CD4-positive, alpha-beta T cell treated with Interleukin-2 at 100 ng/mL for 4 hours (primary cell): ENCODE results near the gene MED9.
A peak's percentile ranks its signal among the peaks of the same experiment; 100 is the strongest.

Experiments
- DNase-seq: peaks from one replicate; pipeline ENCODE4 v3.0.0-alpha.2; 2020; ENCODE audit warnings: low spot score

Gene MED9

DNA sequence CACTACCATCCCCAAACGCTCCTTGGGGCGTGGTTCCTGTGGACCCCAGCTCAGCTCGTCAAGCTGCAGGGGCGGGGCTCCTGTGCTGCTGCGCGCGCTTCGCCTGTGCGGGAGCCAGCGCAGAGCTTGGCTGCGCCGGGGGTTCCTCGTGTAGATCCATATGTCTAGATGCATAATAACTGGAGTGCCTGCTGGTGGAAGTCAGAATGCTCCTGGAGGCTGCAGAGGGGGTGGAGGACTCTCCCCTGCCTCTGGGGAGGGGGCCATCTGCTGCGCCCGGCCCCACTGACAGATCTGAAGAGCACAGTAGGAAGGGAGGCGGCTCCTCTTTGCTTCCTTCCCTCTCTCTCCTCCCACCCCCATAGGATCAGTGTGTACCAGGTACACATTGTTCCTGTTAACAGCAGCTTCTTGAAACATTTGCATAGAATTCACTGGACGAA lies 14.8 kb downstream of the MED9 start:
- DNase-seq, result no peak

DNA sequence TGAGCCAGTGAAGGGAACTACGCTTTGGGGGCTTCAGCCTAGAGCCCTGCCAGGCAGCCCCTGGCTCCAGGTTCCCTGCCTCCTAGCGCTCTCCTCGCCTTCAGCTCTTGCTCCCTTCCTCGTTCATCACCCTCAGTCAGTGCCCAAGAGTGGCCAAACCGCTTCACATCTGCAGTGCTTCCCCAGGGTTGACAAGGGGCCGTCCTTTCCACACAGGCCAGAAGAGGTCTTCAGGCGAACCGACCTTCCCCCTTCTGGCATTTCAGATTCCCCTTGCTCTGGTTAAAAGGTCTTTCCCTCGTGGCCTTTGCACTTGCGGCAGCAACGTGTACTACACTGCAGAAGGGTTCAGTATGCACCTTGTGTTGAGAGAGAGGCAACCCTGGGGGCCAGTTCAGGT lies 15.3 kb downstream of the MED9 start:
- DNase-seq, result no peak

DNA sequence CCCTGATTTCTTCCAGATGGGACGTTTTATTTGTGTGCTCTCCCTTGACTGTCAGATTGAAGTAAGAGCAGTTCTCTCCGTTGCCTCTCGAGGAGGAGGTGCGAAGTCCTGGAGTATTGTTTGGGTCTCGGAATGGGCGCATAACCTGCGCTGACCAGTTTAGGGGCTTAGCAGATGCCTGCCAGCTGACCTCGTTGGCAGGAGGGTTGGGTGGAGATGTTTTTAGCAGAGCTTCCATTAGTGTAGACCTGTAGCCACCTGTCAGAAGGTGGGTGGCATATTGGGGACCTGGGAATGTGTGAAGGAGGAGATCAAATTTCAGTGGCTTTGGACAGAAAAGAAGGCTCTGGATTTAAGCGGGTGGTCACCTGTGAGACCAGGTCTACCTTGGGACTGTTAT lies 15.8 kb downstream of the MED9 start:
- no peak for DNase-seq

DNA sequence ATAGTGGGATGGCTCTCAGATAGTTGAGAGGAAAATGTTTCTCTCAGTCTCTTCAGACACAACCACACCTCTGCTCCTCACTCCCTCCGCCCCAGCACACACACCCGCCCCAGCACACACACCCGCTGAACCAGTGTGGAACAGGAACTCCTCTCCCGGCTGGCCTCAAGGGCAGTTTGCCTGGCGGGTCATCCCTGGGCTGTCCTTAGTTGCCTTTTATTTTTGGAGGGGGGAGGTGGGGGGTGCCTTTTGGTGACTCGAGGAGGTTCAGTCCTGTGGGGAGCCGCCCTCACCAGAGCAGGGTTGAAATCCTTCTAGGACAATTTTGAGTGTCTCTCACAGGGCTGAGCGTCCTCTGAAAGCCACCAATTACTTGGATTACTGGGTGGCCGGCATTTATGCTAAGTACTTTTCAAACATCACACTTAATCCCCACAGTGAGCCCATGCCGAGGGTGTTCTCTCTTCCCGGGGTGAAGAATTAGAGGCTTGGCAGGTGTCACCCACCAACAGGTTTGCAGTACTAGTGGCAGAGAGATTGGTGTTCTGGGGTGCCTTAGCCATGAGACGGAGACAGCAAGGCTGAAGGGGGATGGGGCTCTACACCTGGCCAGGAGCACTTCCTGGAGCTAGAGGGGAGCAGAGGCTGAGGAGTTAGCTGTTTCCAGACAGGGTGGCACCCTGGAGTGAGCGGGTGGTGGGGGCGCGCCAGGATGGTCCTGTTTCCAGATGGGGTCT lies 16.6 kb downstream of the MED9 start:
- DNase-seq, result no peak

DNA sequence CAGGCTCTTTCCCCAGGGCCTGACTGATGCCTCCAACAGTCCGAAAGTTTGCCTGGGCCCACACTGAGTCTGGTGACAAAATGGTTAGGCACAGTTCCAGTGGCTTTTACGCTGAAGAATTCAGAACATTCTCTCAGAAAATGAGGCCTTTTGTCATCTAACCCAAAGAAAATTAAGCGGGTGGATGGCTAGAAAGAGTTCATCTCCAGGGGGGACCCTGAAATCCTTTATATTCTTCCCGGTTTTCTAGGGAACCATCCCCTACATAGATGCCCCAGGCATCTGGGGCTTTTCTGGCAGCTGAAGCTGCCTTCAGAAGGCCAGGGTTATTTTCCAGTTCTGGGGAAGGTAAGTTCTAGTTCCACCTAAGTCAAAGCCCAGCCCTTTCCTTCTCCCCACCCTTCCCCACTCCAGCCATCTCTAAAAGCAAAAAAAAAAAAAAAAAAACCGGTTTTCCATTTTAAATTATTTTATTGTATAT lies 17.2 kb downstream of the MED9 start:
- DNase-seq, result no peak

DNA sequence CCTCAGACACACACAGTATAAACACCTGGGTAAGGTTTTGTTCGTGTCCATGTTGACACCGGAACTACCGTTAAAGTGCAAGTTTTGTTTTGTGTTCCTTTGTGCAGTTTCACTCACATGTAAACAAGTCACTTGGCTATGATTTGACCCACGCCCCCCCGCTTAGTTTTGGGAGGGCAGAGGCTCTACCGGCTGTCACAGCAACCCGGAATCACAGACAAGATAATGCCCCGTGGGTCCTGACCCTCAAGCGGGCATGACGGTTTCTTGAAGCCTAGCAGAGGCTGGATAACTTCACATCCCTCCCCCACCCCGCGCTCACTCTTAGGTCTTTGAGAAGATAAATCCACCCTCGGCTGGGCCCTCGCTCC lies 17.7 kb downstream of the MED9 start:
- DNase-seq, result no peak

DNA sequence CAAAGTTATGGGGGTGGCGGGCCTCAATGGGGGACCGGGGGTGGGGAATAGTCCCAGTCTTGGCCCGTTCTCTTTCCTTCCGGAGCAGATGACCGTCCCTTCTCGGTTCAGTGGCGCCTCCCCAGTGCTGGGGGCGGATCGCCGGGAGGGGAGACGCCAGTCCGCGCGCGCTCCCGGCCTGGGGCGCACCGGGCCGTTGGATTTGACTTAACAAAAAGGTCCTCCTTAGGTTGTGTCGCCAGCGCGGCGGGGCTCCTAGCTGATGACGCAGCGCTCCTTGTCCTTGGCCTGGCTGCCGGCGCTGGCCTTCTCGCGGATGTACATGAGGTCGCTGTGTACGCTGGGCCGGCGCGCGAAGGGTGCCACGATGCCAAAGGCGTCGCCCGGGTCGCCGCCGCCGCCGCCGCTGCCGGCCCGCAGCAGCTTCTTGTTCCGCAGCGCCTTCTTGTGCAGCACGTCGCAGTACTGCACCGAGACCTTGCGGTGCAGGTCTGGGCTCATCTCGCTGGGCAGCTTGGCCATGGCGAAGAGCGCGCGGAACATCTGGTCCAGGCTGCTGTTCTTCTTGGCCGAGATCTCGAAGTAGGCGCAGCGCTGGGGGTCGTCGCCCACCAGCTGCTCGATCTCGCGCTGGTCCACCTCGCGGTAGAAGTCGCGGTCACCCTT lies 18.2 kb downstream of the MED9 start:
- no peak for DNase-seq

DNA sequence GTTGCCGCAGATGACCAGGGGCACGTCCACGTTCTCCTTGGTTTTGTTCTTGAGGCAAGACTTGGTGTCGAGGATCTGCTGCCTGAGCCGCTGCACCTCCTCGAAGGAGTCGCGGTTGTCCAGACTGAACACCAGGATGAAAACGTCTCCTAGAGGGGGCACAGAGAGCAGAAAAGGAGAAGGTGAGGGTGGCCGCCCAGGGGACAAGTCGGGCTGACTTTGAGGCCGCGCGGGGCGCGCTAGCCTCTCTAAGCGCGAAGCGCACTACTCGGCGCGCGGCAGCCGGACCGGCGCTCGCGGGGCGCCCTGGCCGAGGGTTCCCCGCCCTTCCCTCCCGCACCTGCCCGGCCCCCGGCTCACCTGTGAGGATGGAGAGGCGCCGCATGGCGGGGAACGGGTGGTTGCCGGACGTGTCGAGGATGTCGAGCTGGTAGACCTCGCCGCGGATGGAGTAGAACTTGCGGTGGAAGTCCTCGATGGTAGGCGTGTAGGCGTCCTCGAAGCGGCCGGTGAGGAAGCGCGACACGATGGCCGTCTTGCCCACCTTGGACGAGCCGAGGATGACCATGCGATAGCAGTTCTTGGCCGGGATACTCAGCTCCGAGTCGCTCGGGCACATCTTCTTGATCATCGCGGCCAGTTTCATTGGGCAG lies 18.9 kb downstream of the MED9 start:
- peak; percentile 7 for DNase-seq

DNA sequence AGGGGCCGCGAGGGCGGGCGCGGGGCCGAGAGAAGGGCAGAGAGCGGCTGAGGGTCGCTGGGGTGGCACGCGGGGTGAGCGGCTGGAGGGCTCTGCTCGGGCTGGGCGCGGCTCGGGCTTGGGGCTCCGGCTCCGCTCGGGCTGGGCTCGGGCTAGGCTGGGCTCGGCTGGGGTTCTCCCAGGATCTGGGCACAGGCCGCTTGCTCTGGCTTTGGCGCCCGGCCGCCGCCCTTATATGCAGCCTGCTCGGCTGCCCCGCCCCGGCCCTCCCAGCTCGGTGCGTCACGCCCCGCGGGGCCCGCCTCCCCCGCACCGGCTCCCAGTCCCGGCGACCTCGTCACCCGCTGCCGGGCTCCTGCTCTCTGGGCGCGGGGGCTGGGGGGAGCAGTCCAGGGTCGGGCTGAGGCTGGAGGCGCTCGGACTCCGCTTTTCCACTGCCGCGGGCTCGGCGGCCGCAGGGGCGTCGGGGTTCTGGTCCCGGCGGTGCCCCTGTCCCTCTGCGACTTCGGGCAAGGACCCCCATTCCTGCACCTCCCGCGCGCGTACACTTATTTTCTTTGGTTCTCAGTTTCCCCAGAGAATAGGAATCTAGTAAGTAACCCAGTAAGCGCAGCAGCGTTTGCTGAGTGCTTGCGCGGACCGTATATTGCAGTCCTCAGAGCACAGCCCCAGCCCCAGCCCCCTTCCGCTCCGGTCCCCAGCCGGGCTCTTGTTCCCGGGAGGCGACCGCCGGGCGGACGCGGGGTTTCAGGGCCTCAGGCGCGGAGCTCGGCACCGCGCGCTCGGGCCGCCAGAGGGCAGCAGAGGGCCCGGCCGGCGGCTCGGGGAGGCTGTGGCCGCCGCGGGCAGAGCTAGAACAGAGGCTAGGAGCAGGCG lies 19.6 kb downstream of the MED9 start, which contains the start of gene RASD1:
Gene RASD1 (minus strand): TSS at position 207 of the 876 bp plus-strand sequence. CDS start 214 bp downstream, outside the sequence.
- DNase-seq, result peak; percentile 79

DNA sequence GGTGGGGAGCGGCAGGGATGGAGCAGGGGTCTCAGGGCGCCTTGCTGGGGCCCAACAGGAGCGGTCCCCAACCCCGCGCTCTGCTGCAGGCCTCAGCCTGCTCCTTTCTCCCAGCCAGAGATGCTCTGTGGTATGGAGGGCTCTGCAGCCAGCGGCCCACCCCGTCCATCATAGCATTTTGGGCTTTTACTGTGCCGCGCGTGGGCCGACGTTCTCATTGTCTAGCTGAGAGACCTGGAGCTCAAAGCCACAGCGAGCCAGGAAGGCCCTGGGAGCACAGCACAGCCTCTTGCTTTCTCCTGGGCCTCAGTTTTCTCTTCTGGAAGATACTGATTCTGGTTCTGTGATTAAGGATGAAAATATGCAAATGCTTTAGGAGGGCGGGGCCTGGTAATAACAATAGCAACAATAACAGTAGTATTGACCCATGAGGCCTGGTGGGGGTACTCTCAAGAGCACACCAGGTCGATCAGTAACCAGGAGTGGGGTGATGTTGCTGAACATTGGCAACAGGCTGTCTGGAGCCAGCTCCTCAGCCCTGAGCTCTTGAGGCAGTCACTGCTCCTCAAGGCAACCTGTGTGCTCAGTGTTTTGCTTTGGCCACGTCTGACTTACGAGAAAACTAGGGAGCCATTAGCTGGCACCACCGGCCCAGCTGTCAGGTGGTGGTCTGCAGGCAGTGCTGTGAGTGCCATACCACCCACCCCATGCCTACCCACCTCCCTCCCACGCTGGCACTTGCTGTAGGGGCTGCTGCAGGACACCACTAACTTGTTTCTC lies 20.5 kb downstream of the MED9 start:
- no peak for DNase-seq

DNA sequence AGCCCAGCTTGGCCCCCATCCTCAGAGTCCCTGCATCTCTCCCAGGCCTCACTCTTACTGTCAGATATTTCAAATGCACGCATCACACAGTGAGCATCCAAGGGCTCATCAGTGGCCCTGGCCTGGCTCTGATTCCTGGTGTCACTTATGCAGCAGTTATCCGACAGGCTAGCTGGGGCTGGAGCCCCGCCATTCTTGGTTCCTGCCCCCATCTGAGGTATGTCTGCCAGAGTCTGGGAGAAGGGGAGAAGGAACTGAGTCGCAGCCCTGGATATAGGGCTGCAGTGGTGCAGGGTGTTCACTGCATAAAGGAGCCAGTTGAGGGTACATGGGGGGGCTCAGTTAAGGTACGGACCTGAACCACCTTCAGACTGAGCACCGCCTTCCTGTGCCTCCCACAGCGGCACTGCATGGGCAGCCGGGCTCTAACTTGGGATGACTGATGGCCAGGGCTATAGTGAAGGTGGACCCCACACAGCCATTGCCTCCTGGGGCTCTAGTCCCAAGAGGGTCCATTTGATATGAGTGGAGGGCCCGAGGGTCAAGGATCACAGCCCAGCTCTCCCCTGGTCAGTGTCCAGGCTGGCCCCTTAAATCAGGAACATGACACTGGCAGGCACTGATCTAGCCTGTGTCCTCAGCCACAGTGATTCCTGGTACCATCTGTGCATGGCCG lies 21.2 kb downstream of the MED9 start:
- no peak for DNase-seq

DNA sequence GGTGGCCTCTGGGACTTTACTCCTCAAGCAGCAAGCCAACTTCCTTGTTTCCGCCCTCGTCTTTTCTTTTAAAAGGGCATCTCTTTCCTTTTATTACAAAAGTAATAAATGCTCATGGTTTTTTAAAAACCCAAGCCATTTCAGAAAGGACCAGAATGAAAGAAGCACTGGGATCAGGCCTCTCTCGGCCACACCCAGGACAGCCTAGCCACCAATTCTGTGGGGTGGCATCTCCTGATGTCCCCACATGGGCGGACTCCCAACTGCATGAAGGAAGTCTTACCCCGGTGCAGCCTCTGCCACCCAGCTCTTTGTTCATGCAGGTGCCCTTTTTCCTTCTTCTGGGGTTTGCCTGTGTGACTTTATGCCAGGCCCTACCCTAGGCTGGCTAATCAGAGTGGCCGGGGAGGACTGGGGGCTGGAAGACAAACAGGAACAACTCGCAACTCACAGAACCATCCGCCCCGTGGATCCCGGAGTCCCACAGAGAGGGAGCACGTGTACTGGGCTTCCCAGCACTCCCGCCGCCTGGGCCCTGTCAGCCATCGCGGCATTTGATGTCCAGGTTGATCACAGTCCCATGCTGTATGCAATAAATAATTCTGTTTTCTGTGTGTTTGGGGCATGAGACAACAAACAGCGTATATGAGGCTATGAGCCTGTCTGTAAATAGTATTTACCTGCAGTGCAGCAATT lies 22.0 kb downstream of the MED9 start:
- DNase-seq, result no peak

DNA sequence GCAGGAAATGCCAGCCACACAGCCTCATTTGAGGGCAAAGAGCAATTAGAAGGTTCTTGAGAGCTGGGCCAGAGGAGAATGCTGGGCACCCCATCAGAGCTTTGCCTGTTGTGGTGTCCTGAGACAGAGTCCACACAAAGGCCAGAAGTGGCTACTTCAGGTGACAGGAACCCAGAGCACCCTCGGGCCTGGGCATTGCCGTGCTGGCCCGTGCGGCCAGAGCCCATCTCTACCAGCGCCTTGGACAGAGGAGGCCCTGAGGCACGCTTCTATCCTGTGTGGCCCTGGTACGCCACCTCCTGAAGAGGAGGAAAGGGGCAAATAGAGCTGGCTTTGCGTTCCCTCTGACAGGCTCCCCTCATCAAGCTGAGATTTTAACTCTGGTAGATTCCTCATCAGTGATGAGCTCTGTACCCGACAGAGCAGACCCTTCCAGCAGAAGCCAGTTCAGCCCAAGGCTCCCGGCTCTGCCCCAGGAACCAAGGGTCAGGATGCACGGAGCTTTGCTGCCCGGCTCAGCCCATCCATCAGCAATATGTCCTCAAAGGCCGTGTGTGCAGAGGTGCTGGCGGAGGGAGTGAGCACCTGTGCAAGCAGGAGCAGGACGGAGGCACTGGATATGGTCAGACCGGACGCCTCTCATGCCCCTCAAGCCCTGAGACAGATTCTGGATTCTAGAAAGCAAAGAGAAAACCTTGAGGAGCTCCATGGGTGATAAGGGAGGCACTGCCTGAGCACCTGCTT lies 22.8 kb downstream of the MED9 start:
- DNase-seq, result no peak

DNA sequence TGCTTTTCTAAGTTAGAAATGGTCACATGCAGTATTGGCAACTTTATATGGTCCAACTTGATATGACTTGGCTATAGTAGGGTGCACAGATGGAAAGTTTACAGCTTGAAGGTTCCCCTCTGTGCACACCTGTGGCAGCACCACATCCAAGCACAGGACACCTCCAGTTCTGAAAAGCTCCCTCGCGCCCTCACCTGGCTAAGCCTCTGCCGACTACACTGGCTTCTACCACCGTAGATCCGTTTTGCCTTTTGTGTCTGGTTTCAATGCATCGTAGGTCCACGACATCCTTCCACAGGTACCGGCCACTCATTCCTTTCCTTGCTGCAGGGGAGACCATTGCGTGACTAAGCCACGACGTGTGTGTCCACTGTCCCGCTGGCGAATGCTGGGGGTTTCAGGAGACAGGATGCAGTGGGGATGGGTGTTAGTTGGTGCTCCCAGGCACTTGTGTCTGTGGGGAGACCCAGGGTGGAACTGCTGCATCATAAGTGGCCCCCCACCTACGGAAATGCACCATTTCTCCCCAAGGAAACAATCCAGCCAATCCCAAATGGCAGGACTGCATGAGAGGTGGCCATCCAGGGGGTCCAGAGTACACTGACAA lies 24.3 kb downstream of the MED9 start:
- DNase-seq, result no peak

DNA sequence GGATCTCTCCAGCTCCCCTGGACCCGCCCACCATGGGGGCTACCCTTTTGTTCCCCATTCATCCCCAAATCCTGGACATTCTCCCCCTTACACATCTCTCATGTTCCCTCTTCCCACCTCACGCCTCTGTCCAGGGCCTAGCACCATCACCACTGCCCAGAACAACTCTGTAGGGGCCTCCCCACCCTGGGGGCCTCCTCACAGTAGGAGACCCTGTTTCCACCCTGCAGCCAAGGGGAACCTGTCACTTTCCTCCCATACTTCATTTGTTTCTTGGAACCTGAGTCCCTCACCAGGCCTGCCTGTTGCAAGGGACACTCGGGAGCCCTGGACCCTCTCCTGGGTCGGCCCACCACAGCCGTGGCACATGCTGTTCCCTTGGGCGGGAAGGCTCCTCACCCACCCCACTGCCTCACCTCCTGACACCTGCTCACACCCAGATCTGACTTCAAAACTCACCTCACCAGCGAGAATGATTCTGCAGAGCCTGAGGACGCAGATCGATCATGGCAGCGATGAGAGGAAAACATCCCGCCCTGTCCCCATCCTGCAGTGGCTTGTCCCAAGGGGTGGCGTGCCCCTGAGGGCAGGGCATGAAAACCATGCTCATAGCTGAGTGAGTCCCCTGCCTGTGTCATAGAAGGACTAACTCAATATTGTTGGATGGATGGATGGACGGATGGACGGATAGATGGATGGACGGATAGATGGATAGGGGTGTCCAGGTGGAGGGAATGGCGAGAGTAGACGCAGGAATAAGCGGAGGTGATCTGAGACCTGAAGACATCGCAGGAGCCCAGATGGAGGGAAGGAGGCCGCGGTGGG lies 26.2 kb downstream of the MED9 start:
- DNase-seq, result no peak

DNA sequence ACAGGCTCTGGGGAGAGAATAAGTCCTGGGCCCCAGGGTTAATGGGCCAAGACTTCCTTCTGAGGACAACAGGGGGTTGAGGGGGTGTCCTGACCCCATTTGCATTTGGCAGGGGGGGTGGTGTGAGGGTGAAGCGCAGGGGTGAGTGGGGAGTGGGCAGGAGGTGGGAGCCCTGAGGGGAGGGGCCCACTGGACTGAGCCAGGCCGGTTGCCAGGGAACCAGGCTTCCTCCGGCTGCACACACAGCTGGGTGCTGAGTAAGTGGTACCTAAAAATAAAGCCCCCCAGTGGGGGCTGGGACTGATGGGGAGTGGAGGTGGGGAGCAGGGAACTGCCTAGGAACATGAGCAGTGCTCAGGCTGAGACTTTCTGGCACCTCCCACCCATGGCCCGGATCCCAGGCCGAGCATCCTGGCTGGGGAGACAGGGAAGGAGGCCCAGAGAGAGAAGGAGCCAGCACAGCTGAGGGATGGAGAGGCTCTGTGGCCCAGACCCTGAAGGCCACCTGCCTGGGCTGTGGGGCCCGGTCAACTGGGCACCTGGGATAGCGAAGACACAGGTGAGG lies 26.8 kb downstream of the MED9 start:
- no peak for DNase-seq

DNA sequence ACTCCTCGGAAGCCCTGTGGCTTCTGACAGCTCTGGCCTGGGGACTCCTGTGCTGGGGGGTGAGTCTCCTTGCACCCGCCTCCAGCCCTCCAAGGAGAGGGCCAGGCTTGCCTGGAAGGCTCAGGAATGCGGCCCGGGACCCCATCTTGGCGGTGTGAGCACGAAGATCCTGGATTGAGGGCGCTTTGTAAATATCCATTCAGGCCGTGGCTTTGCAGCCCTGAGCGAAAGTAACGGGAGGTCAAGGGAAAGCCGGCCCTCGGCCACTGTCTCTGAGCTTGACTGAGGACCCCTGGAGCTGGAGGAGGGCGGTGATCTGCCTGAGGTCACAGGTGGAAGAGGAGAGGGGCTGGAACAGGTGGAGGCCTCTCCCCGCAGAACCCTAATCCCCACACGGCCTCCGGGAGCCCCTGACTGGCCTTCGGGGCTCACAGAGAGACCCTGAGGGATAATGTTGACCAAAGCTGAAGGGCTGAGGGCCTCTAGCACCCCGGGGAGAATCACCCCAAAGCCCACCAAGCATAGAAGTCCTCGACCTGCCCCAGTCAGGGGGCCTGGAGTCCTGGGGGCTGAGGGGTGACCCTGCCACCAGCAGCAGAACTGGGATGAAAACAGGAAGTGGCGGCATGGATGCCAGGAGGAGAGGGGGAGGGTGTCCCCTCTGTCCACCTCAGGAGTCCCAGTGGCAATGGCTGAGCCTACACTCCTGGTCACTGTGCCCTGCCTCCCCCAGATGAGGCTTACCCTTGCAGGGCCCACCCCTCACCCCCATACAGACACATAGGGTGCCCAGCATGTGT lies 27.7 kb downstream of the MED9 start:
- DNase-seq, result no peak
